Suprapubic skin (tissue), 4 donors: ENCODE data around the gene EEA1. TPM values are rescaled to one million over a fixed set of nuclear protein-coding genes. Genes with fewer than 3 reads are reported as not detected.

Source experiments
- DNase-seq, 2 donors: peaks; one replicate each; pipeline ENCODE4 v3.0.0-alpha.2; 2019; ENCODE audit warnings: low spot score in 2 of 2
- H3K27ac ChIP-seq: fragments of 200-600 bp; sonication (generic); one replicate; pipeline ENCODE4 v1.5.1; 2019
- H3K27me3 ChIP-seq: fragments of 200-600 bp; sonication (generic); one replicate; pipeline ENCODE4 v1.5.1; 2019
- H3K36me3 ChIP-seq: fragments of 200-600 bp; sonication (generic); one replicate; pipeline ENCODE4 v1.5.1; 2019
- H3K4me1 ChIP-seq: fragments of 200-600 bp; sonication (generic); one replicate; pipeline ENCODE4 v1.5.1; 2019
- H3K4me3 ChIP-seq: fragments of 200-600 bp; sonication (generic); one replicate; pipeline ENCODE4 v1.5.1; 2019; ENCODE audit warnings: mild to moderate bottlenecking
- H3K9me3 ChIP-seq: fragments of 200-600 bp; sonication (generic); one replicate; pipeline ENCODE4 v1.5.1; 2019
- CTCF ChIP-seq, 2 donors: fragments of 200-600 bp in 1 of 2; fragments of 450-650 bp in 1 of 2; sonication (generic) in 1 of 2; IDR thresholded peaks; one replicate each; pipeline ENCODE4 v1.5.1; 2016 to 2019; ENCODE audit warnings: antibody characterized with exemption in 2 of 2, mild to moderate bottlenecking in 1 of 2, moderate library complexity in 1 of 2
- EP300 ChIP-seq: sonication (generic); formaldehyde crosslinking; IDR thresholded peaks from one replicate; pipeline ENCODE4 v1.6.1; 2017; ENCODE audit warnings: antibody characterized with exemption
- POLR2A ChIP-seq, 2 donors: fragments of 450-650 bp; IDR thresholded peaks; one replicate each; pipeline ENCODE4 v1.6.1; 2017; ENCODE audit warnings: antibody characterized with exemption in 2 of 2, mild to moderate bottlenecking in 2 of 2, moderate library complexity in 2 of 2
- POLR2AphosphoS5 ChIP-seq, 3 donors: sonication (generic); formaldehyde crosslinking; IDR thresholded peaks; one replicate each; pipeline ENCODE4 v1.6.1; 2017; ENCODE audit warnings: antibody characterized with exemption in 3 of 3
- WGBS: methylation state at CpG from one replicate; pipeline ENCODE4 v1.1.5; 2018; 5-methylcytosine and 5-hydroxymethylcytosine counted together
- total RNA-seq, 4 donors: library from RNA; depleted of rRNA; stranded (reverse); fragments of >200 nt; gene quantifications; one replicate each; pipeline ENCODE4 v1.1.0, GENCODE V29; 2016

Gene EEA1
- total RNA-seq, 4 donors from 2014 or later: 17.9 to 55.0 (median 23.2) TPM

GRCh38 chr12:92908108-92908507 is 21.0 kb downstream of the EEA1 start:
- TF ChIP-seq EP300 (no peak), POLR2A (IDR thresholded peaks at IDR 0.05) (no peak), CTCF (IDR thresholded peaks at IDR 0.05) (no peak), POLR2AphosphoS5 (IDR thresholded peaks at IDR 0.05) (no peak)
- DNase-seq: no peak
- Histone ChIP-seq H3K4me3 (no peak overlapping the region), H3K4me1 (peaks cover 22% of the 10 kb centered on the region), H3K36me3 (no peaks in the 10 kb centered on the region), H3K27me3 (no peaks in the 10 kb centered on the region), H3K27ac (no peak overlapping the region), H3K9me3 (no peaks in the 10 kb centered on the region)
- WGBS: 88% methylated on average over 3 of the region's 3 CpGs

- H3K27ac ChIP-seq: no peak overlapping the region
- H3K4me1 ChIP-seq: peaks cover 16% of the 10 kb centered on the region
- TF ChIP-seq POLR2AphosphoS5 (IDR thresholded peaks at IDR 0.05) (no peak), CTCF (IDR thresholded peaks at IDR 0.05) (no peak), POLR2A (IDR thresholded peaks at IDR 0.05) (no peak), EP300 (no peak)
- H3K36me3 ChIP-seq: no peaks in the 10 kb centered on the region
- DNase-seq: no peak
- H3K27me3 ChIP-seq: no peaks in the 10 kb centered on the region
- 74% methylated on average over 7 of the region's 7 CpGs for WGBS
- no peaks in the 10 kb centered on the region for H3K9me3 ChIP-seq
- H3K4me3 ChIP-seq: no peak overlapping the region
These were observed 23.1 kb downstream of the EEA1 start for GRCh38 chr12:92905811-92906554.

- no peak for DNase-seq
- peaks cover 19% of the 10 kb centered on the region for H3K4me1 ChIP-seq
- H3K9me3 ChIP-seq: no peaks in the 10 kb centered on the region
- WGBS: 86% methylated on average over 9 of the region's 9 CpGs
- no peak overlapping the region for H3K4me3 ChIP-seq
- H3K27me3 ChIP-seq: no peaks in the 10 kb centered on the region
- H3K27ac ChIP-seq: no peak overlapping the region
- TF ChIP-seq CTCF (IDR thresholded peaks at IDR 0.05) (no peak), POLR2A (IDR thresholded peaks at IDR 0.05) (no peak), POLR2AphosphoS5 (IDR thresholded peaks at IDR 0.05) (no peak), EP300 (no peak)
- H3K36me3 ChIP-seq: no peaks in the 10 kb centered on the region
These were observed 23.8 kb downstream of the EEA1 start for GRCh38 chr12:92905258-92905810.

- Histone ChIP-seq H3K4me1 (peaks cover 33% of the 10 kb centered on the region), H3K36me3 (no peaks in the 10 kb centered on the region), H3K27ac (peak overlapping the region; percentile 89), H3K9me3 (no peaks in the 10 kb centered on the region), H3K4me3 (no peak overlapping the region), H3K27me3 (no peaks in the 10 kb centered on the region)
- TF ChIP-seq CTCF (IDR thresholded peaks at IDR 0.05) (no peak), POLR2AphosphoS5 (IDR thresholded peaks at IDR 0.05) (no peak), POLR2A (IDR thresholded peaks at IDR 0.05) (no peak), EP300 (no peak)
- DNase-seq: no peak
- 82% methylated on average over 6 of the region's 6 CpGs for WGBS
These were observed 28.2 kb downstream of the EEA1 start for GRCh38 chr12:92900941-92901340.

GRCh38 chr12:92899386-92900001 is 29.6 kb downstream of the EEA1 start:
- Histone ChIP-seq H3K27me3 (no peaks in the 10 kb centered on the region), H3K4me1 (peaks cover 27% of the 10 kb centered on the region), H3K36me3 (no peaks in the 10 kb centered on the region), H3K9me3 (no peaks in the 10 kb centered on the region), H3K27ac (peak overlapping the region; percentile 89), H3K4me3 (peak overlapping the region; percentile 21)
- peak in 2 of 3 donors; percentile 52 to 90 for TF ChIP-seq POLR2AphosphoS5 (IDR thresholded peaks at IDR 0.05)
- no peak for TF ChIP-seq CTCF (IDR thresholded peaks at IDR 0.05)
- 13% methylated on average over 3 of the region's 3 CpGs for WGBS
- DNase-seq: peak; percentile 90 to 92
